Measurements from ENCODE around the gene MAP3K4. TPM values are rescaled to one million over a fixed set of nuclear protein-coding genes. Genes with fewer than 3 reads are reported as not detected.
"Not testable (repeated sequence)": the region's sequence is repeated elsewhere in the genome, so short reads cannot be mapped to it uniquely, and the experiment has no call there.

The MAP3K4 gene
- total RNA-seq, 4 donors from 2014 or later = 17.2 to 35.2 (median 23.7) TPM

DNA sequence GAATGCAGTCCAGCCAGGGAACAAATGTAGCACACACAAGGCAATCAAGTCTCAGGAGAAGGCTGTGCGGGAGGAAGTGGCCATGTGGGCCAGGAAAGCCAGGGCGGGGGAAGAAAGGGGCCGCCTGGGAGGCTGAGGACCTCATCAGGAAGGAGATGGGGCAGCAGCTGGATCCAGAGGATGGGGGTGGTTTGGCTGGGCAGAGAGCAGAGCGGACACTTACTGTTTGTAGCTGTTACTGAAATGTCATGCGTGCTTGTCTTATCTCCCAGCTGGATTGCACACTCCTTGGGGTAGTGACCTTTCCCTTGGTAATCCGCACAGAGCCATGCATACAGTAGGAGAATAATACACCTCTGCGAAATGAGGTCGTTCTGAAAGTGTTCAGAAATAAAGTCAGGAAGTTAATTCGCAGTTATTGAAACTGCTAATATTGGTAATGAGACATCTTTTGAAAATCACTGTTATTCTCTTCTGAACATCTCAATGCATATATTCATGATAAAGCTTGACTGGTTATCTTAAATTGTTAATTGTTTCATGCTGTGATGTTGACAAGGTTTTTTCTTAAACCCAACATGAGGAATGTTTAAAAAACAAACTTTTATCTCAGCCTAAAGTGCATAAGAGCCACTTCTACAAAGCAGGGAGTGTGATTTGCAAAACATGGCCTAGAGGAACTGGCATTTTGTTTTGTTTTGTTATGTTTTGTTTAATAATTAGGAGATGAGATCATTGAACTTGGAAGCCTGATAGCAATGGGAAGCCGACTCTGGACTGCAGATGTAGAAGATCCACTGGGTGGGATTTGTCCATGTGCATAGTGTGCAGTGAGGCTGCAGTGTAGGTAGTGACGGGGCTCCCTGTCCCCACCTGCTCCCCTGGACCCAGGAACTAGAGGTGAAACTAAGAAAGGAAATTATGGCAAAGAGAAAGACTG is 18.0 kb upstream of the MAP3K4 start:
- no peaks in the 10 kb centered on the region for H3K9me3 ChIP-seq
- no peaks in the 10 kb centered on the region for H3K4me1 ChIP-seq
- no peaks in the 10 kb centered on the region for H3K36me3 ChIP-seq
- peak overlapping the region; percentile 8 to 68 (median 61) for H3K27ac ChIP-seq
- WGBS, 2 donors (ENCODE audit: low coverage in 1 of 2) = 65 to 69% methylated on average over 7 to 11 of the region's 11 CpGs
- no peak for DNase-seq
- H3K4me3 ChIP-seq = no peak overlapping the region
- no peak for TF ChIP-seq POLR2A (IDR thresholded peaks at IDR 0.05)
- TF ChIP-seq EP300 (IDR thresholded peaks at IDR 0.05; ENCODE audit: low read depth) = no peak
- TF ChIP-seq POLR2AphosphoS5 (IDR thresholded peaks at IDR 0.05) = no peak
- TF ChIP-seq CTCF (IDR thresholded peaks at IDR 0.05) = no peak
- no peaks in the 10 kb centered on the region for H3K27me3 ChIP-seq
- intact Hi-C loops (cut with DNase I; ENCODE audit: low total_unique reads) = no loop called here
- in situ Hi-C loops (cut with MboI; ENCODE audit: low pct_ligation_motif_present in 1 of 4, low pct_unique_long_range_greater_than_20kb in 1 of 4, low sequenced_read_pairs in 3 of 4) = no loop called here

GRCh38 chr6:160974304-160974771 is 17.2 kb upstream of the MAP3K4 start:
- DNase-seq = peak; percentile 44
- 60 to 63% methylated on average over 2 to 9 of the region's 9 CpGs for WGBS, 2 donors (ENCODE audit: low coverage in 1 of 2)
- Histone ChIP-seq H3K4me3 (no peak overlapping the region), H3K36me3 (no peaks in the 10 kb centered on the region), H3K27ac (peak overlapping the region in 3 of 4 donors; percentile 55 to 68 (median 67)), H3K9me3 (no peaks in the 10 kb centered on the region), H3K4me1 (peaks cover 0 to 5% (median 0%) of the 10 kb centered on the region in 4 donors), H3K27me3 (no peaks in the 10 kb centered on the region)
- intact Hi-C loops (cut with DNase I; ENCODE audit: low total_unique reads) (no loop called here), in situ Hi-C loops (cut with MboI; ENCODE audit: low pct_ligation_motif_present in 1 of 4, low pct_unique_long_range_greater_than_20kb in 1 of 4, low sequenced_read_pairs in 3 of 4) (no loop called here)
- TF ChIP-seq EP300 (IDR thresholded peaks at IDR 0.05; ENCODE audit: low read depth) (no peak), POLR2A (IDR thresholded peaks at IDR 0.05) (no peak), CTCF (IDR thresholded peaks at IDR 0.05) (no peak), POLR2AphosphoS5 (IDR thresholded peaks at IDR 0.05) (peak; percentile 42 to 77 (median 75))

DNA sequence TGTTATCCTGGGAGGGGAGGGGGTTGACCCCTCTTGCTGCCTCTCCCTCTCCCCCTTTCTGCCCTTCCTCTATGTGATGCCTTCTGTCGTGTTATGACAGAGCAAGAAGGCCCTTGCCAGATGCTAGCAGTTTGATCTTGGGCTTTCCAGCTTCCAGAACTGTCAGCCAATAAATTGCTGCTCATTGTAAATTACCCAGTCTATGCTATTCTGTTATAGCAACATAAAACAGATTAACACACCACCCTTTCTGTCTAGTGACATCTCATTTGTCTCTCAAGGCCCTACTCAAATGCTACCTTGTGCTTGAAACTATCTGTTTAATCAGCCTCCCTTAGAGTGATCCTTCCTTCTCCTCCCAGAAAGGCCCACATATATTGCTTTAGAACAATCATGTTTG is 16.4 kb upstream of the MAP3K4 start:
- Histone ChIP-seq H3K36me3 (no peaks in the 10 kb centered on the region), H3K27ac (peak overlapping the region in 3 of 4 donors; percentile 55 to 68 (median 67)), H3K27me3 (no peaks in the 10 kb centered on the region), H3K4me3 (no peak overlapping the region), H3K4me1 (peaks cover 0 to 5% (median 0%) of the 10 kb centered on the region in 4 donors), H3K9me3 (no peaks in the 10 kb centered on the region)
- TF ChIP-seq POLR2A (IDR thresholded peaks at IDR 0.05) (no peak), CTCF (IDR thresholded peaks at IDR 0.05) (no peak), EP300 (IDR thresholded peaks at IDR 0.05; ENCODE audit: low read depth) (no peak), POLR2AphosphoS5 (IDR thresholded peaks at IDR 0.05) (no peak)
- in situ Hi-C loops (cut with MboI; ENCODE audit: low pct_ligation_motif_present in 1 of 4, low pct_unique_long_range_greater_than_20kb in 1 of 4, low sequenced_read_pairs in 3 of 4) = no loop called here
- intact Hi-C loops (cut with DNase I; ENCODE audit: low total_unique reads) = no loop called here
- WGBS, 2 donors (ENCODE audit: low coverage in 1 of 2) = 38 to 63% methylated on average over 1 of the region's 1 CpG
- DNase-seq = no peak

GRCh38 chr6:160975961-160976360 is 15.6 kb upstream of the MAP3K4 start:
- H3K27ac ChIP-seq; DNase-seq; H3K4me3 ChIP-seq; in situ Hi-C loops (cut with MboI; ENCODE audit: low pct_ligation_motif_present in 1 of 4, low pct_unique_long_range_greater_than_20kb in 1 of 4, low sequenced_read_pairs in 3 of 4); H3K4me1 ChIP-seq; H3K27me3 ChIP-seq; H3K36me3 ChIP-seq; H3K9me3 ChIP-seq; intact Hi-C loops (cut with DNase I; ENCODE audit: low total_unique reads): not testable (repeated sequence)
- WGBS, 2 donors (ENCODE audit: low coverage in 1 of 2) = 76 to 91% methylated on average over 4 of the region's 4 CpGs
